ENCODE results near the gene ZFP62. TPM values are rescaled to one million over a fixed set of nuclear protein-coding genes. Genes with fewer than 3 reads are reported as not detected.

Gene ZFP62
- total RNA-seq, 6 donors from 2014 or later = 19.6 to 41.2 (median 26.1) TPM

- Histone ChIP-seq H3K27ac (no peak overlapping the region), H3K4me1 (peaks cover 0 to 4% (median 2%) of the 10 kb centered on the region in 4 donors), H3K4me3 (no peak overlapping the region), H3K27me3 (no peaks in the 10 kb centered on the region), H3K9me3 (peaks cover 0 to 15% (median 9%) of the 10 kb centered on the region in 4 donors), H3K36me3 (peaks cover 6 to 47% (median 24%) of the 10 kb centered on the region in 4 donors)
- ATAC-seq (ENCODE audit: low FRiP score in 2 of 2) = no peak
- TF ChIP-seq CTCF (IDR thresholded peaks at IDR 0.05) = no peak
- TF ChIP-seq POLR2A (IDR thresholded peaks at IDR 0.05) = no peak
- TF ChIP-seq POLR2AphosphoS5 (IDR thresholded peaks at IDR 0.05) = no peak
- TF ChIP-seq EP300 (IDR thresholded peaks at IDR 0.05) = no peak
- WGBS, 2 donors = 93 to 100% methylated on average over 1 of the region's 1 CpG
- DNase-seq = no peak
Measured at GRCh38 chr5:180848265-180848664, 12.8 kb downstream of the ZFP62 start.

- Histone ChIP-seq H3K27ac (no peak overlapping the region), H3K36me3 (peaks cover 6 to 47% (median 24%) of the 10 kb centered on the region in 4 donors), H3K9me3 (peaks cover 0 to 15% (median 9%) of the 10 kb centered on the region in 4 donors), H3K27me3 (no peaks in the 10 kb centered on the region), H3K4me1 (no peaks in the 10 kb centered on the region), H3K4me3 (no peak overlapping the region)
- TF ChIP-seq EP300 (IDR thresholded peaks at IDR 0.05) = no peak
- TF ChIP-seq POLR2A (IDR thresholded peaks at IDR 0.05) = no peak
- TF ChIP-seq POLR2AphosphoS5 (IDR thresholded peaks at IDR 0.05) = no peak
- TF ChIP-seq CTCF (IDR thresholded peaks at IDR 0.05) = no peak
- no peak for ATAC-seq (ENCODE audit: low FRiP score in 2 of 2)
- WGBS, 2 donors = 33% methylated on average over 3 of the region's 3 CpGs
- no peak for DNase-seq
Measured at GRCh38 chr5:180847026-180847425, 14.1 kb downstream of the ZFP62 start.

- no peaks in the 10 kb centered on the region for H3K4me1 ChIP-seq
- TF ChIP-seq POLR2A (IDR thresholded peaks at IDR 0.05) (no peak), POLR2AphosphoS5 (IDR thresholded peaks at IDR 0.05) (no peak), CTCF (IDR thresholded peaks at IDR 0.05) (no peak), EP300 (IDR thresholded peaks at IDR 0.05) (no peak)
Measured at GRCh38 chr5:180844858-180845257, 16.2 kb downstream of the ZFP62 start.

GRCh38 chr5:180844432-180844831 is 16.6 kb downstream of the ZFP62 start:
- Histone ChIP-seq H3K27me3 (no peaks in the 10 kb centered on the region), H3K4me1 (no peaks in the 10 kb centered on the region), H3K36me3 (peaks cover 0 to 27% (median 4%) of the 10 kb centered on the region in 4 donors), H3K27ac (no peak overlapping the region), H3K9me3 (peaks cover 0 to 6% (median under 1%) of the 10 kb centered on the region in 4 donors), H3K4me3 (no peak overlapping the region)
- WGBS, 2 donors = 59 to 82% methylated on average over 3 of the region's 3 CpGs
- DNase-seq (no peak), ATAC-seq (ENCODE audit: low FRiP score in 2 of 2) (no peak)
- TF ChIP-seq EP300 (IDR thresholded peaks at IDR 0.05) = no peak
- no peak for TF ChIP-seq POLR2A (IDR thresholded peaks at IDR 0.05)
- TF ChIP-seq CTCF (IDR thresholded peaks at IDR 0.05) = no peak
- no peak for TF ChIP-seq POLR2AphosphoS5 (IDR thresholded peaks at IDR 0.05)

More at GRCh38 chr5:180844858-180845257, 16.2 kb downstream of the ZFP62 start:
- Histone ChIP-seq H3K4me3 (no peak overlapping the region), H3K9me3 (peaks cover 0 to 6% (median 2%) of the 10 kb centered on the region in 4 donors), H3K27ac (no peak overlapping the region), H3K36me3 (peaks cover 0 to 31% (median 7%) of the 10 kb centered on the region in 4 donors), H3K27me3 (no peaks in the 10 kb centered on the region)
- 90 to 100% methylated on average over 1 of the region's 1 CpG for WGBS, 2 donors
- ATAC-seq (ENCODE audit: low FRiP score in 2 of 2) (no peak), DNase-seq (no peak)

GRCh38 chr5:180839935-180840334 is 21.1 kb downstream of the ZFP62 start:
- Histone ChIP-seq H3K36me3 (peaks cover 3 to 32% (median 10%) of the 10 kb centered on the region in 4 donors), H3K27ac (no peak overlapping the region), H3K9me3 (no peaks in the 10 kb centered on the region), H3K4me3 (no peak overlapping the region), H3K27me3 (no peaks in the 10 kb centered on the region), H3K4me1 (no peaks in the 10 kb centered on the region)
- ATAC-seq (ENCODE audit: low FRiP score in 2 of 2) = no peak
- 86 to 96% methylated on average over 2 to 3 of the region's 3 CpGs for WGBS, 2 donors
- TF ChIP-seq POLR2AphosphoS5 (IDR thresholded peaks at IDR 0.05) (no peak), POLR2A (IDR thresholded peaks at IDR 0.05) (no peak), CTCF (IDR thresholded peaks at IDR 0.05) (no peak), EP300 (IDR thresholded peaks at IDR 0.05) (no peak)
- DNase-seq = no peak
